Measurements from ENCODE around the gene TLX2.
A peak's percentile ranks its signal among the peaks of the same experiment; 100 is the strongest.

GRCh38 chr2:74504591-74504990 is 9.7 kb upstream of the TLX2 start:
- TF ChIP-seq ZBTB34 (CRISPR knock-in tag; IDR thresholded peaks at IDR 0.05) (no peak), ZNF780A (CRISPR knock-in tag; IDR thresholded peaks at IDR 0.05) (no peak), SIX4 (CRISPR knock-in tag; IDR thresholded peaks at IDR 0.05) (no peak), ZNF549 (CRISPR knock-in tag; IDR thresholded peaks at IDR 0.05) (no peak), RAD21 (CRISPR knock-in tag; IDR thresholded peaks at IDR 0.05) (no peak), FOXK2 (IDR thresholded peaks at IDR 0.05) (no peak), LBX2 (CRISPR knock-in tag; IDR thresholded peaks at IDR 0.05; ENCODE audit: borderline replicate concordance) (no peak), MED13 (CRISPR knock-in tag; IDR thresholded peaks at IDR 0.05) (no peak), TAF15 (IDR thresholded peaks at IDR 0.05; ENCODE audit: low read depth, low read length, poor library complexity, severe bottlenecking) (no peak), ZNF607 (CRISPR knock-in tag; IDR thresholded peaks at IDR 0.05; ENCODE audit: borderline replicate concordance) (no peak), EP300 (IDR thresholded peaks at IDR 0.05; ENCODE audit: low read depth in 2 of 2, low read length in 2 of 2) (no peak), EP300 (CRISPR knock-in tag; IDR thresholded peaks at IDR 0.05; ENCODE audit: borderline replicate concordance) (no peak), POLR2A (IDR thresholded peaks at IDR 0.05; ENCODE audit: insufficient read depth in 1 of 2, low read depth in 2 of 2, low read length in 2 of 2) (peak in 1 of 2 experiments; percentile 5; a peak in 1 of 4 replicates)

Data from HepG2 (cell line).